ENCODE results near the gene SLC2A4RG.

SLC2A4RG gene

DNA sequence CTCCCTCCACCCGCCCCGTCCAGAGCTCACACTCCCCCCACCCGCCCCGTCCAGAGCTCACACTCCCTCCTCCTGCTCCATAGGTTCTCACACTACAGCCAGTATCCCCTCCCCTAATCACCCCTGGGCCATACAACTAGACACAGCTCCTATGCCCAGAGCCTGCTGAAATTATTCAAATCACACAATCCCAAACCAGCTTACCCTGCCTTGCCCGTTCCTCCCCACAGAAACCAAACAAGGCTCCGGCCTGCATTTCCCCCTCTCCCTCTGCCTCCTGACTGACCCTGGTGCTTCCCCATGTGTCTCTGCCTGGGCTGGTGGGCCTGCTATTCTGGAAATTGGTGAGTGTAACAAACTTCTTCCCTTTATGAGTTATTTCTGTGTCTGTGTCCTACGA lies 18.6 kb downstream of the SLC2A4RG start:
- no peak for DNase-seq
- H3K36me3 Mint-ChIP-seq, result no peaks in the 10 kb centered on the region
- H3K27me3 Mint-ChIP-seq, result peaks cover 0 to 4% of the 10 kb centered on the region in 2 donors
- H3K9me3 Mint-ChIP-seq, result no peaks in the 10 kb centered on the region
- H3K27ac Mint-ChIP-seq, result no peak overlapping the region
- no peaks in the 10 kb centered on the region for H3K4me1 Mint-ChIP-seq
- no peak for ATAC-seq (replicated peaks)
- no peak overlapping the region for H3K4me3 Mint-ChIP-seq

DNA sequence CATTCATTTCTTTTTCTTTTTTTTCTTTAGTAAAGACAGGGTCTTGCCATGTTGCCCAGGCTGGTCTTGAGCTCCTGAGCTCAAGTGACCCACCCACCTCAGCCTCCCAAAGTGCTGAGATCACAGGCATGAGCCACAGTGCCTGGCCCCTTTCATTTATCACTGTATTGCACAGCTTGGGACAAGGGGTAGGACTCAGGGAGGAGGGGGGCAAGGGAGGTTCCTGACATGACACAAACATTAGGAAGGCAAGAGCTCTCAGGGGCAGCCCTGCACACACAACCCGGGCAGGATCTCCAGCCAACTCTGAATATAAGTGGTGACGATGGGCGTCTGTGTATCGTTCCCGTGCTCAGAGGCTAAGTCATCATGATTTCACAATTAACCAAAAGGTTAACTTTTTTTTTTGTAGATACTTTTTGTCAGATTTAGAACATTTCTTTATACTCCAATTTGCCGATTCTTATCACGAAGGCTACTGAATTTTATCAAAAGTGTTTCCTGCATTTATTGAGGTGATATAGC lies 19.9 kb downstream of the SLC2A4RG start:
- ATAC-seq (replicated peaks) (no peak), DNase-seq (no peak)
- Mint-ChIP-seq H3K36me3 (no peaks in the 10 kb centered on the region), H3K9me3 (no peaks in the 10 kb centered on the region), H3K4me3 (no peak overlapping the region), H3K27ac (no peak overlapping the region), H3K27me3 (peaks cover 0 to 4% of the 10 kb centered on the region in 2 donors), H3K4me1 (no peaks in the 10 kb centered on the region)

DNA sequence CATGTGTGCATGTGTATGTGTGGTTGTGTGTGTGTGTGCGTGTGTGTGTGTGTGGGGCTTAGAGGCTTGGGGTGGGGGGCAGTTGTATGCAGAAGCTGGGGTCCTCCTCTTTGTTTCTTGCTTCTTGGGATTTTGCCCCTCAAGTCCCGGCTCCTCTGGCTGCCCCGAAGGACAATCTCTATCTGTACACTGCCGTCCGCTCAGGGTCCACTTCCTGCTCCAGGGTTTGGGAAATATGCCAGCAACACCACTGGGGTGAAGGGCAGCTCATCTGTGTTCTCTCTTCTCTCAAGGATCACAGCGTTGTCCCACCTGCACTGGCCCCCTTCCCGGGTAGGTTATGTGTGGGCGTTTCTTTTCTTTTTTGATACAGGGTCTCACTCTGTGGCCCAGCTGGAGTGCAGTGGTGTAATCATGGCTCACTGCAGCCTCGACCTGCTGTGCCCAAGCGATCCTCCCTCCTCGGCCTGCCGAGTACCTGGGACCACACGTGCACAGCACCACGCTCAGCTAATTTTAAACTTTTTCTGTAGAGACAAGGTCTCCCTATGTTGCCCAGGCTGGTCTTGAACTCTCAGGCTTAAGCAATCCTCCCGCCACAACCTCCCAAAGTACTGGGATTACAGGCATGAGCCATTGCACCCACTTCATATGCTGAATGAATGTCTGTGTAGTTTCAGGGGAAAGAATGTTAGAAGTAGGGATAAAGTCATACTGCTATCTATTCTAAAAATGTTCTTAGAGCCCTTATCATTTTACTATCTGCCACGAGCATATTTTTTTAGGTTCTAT lies 25.7 kb downstream of the SLC2A4RG start:
- peaks cover 5 to 6% of the 10 kb centered on the region in 2 donors for H3K27me3 Mint-ChIP-seq
- H3K27ac Mint-ChIP-seq, result no peak overlapping the region
- peaks cover 2 to 5% of the 10 kb centered on the region in 2 donors for H3K36me3 Mint-ChIP-seq
- no peak overlapping the region for H3K4me3 Mint-ChIP-seq
- no peaks in the 10 kb centered on the region for H3K9me3 Mint-ChIP-seq
- ATAC-seq (replicated peaks) (no peak), DNase-seq (no peak)
- no peaks in the 10 kb centered on the region for H3K4me1 Mint-ChIP-seq

DNA sequence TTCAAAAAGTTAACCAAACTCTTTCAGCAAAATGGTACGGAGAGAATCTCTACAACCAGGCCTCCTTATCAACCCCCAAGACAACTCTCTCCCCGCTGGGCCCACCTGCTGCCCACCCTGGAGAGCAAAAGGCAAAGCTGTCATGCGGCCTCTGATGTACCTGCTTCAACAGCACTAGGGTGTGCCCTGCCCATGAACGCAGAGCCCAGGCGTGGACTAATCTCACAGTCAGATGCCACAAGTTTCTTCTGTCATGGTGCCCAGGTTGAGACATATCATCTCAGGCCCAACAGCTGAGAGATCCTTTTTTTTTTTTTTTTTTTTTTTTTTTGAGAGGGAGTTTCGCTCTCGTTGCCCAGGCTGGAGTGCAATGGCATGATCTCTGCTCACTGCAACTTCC lies 26.3 kb downstream of the SLC2A4RG start:
- no peak overlapping the region for H3K27ac Mint-ChIP-seq
- ATAC-seq (replicated peaks) (no peak), DNase-seq (no peak)
- peaks cover 2 to 5% of the 10 kb centered on the region in 2 donors for H3K36me3 Mint-ChIP-seq
- H3K4me1 Mint-ChIP-seq, result no peaks in the 10 kb centered on the region
- no peak overlapping the region for H3K4me3 Mint-ChIP-seq
- no peaks in the 10 kb centered on the region for H3K9me3 Mint-ChIP-seq
- H3K27me3 Mint-ChIP-seq, result peaks cover 5 to 6% of the 10 kb centered on the region in 2 donors

DNA sequence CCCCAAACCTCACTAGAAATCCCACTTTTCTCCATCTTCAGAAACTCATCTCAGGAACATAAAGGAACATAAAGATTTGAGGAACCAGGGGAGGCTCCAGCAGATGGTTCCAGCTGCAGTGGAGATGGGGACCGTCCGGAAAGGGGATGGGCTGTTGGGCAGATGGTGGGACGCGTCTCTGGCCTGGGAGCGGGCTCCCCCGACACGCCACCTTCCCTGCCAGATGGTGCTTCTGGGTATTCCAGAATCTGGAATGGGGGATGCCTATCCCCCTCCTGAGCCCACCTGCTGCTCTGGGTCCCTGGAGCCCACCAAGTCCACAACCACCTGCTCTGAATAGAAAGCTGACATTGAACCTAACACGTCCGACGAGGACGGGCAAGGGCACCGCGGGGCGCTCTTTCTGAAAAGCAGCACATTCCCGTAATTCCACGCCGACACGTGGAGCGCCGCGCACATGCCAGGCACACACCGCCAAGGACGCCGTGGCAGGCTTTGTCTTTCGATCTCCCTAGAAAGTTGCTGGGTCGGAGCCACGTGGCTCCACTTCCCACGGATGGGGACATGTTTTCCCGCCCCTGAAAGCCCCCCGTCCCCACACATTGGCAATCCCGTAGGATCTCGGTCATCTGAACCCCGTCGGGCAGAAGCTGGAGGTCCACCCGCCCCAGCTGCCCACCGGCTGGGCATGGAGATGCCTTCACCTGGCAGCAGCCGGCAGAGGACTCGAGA lies 27.3 kb downstream of the SLC2A4RG start:
- Mint-ChIP-seq H3K4me1 (no peaks in the 10 kb centered on the region), H3K4me3 (no peak overlapping the region), H3K9me3 (no peaks in the 10 kb centered on the region), H3K27ac (no peak overlapping the region), H3K27me3 (peaks cover 5 to 6% of the 10 kb centered on the region in 2 donors), H3K36me3 (peaks cover 2 to 5% of the 10 kb centered on the region in 2 donors)
- DNase-seq (no peak), ATAC-seq (replicated peaks) (no peak)

DNA sequence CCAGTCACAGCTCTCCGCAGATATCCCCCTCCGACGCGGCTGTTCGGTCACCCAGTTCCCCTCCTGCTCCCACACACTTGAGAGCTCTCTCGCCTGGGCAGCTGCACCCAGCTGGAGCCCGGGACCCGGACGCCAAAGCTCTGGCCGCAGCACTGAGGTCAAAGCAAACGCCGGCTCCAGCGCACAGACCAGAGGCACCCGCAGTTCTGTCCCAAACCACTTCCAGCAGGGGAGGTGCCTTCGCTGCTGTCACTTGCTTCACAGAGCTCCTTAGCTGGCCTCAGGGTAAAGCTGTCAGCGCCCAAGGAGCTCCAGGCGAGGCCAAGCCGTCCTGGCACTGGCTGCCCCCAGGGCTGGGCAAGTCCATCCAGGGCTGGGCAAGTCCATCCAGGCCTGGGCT lies 27.9 kb downstream of the SLC2A4RG start:
- ATAC-seq (replicated peaks) (no peak), DNase-seq (no peak)
- no peaks in the 10 kb centered on the region for H3K9me3 Mint-ChIP-seq
- no peak overlapping the region for H3K4me3 Mint-ChIP-seq
- H3K27ac Mint-ChIP-seq, result no peak overlapping the region
- peaks cover 2 to 5% of the 10 kb centered on the region in 2 donors for H3K36me3 Mint-ChIP-seq
- no peaks in the 10 kb centered on the region for H3K4me1 Mint-ChIP-seq
- H3K27me3 Mint-ChIP-seq, result peaks cover 5 to 6% of the 10 kb centered on the region in 2 donors

DNA sequence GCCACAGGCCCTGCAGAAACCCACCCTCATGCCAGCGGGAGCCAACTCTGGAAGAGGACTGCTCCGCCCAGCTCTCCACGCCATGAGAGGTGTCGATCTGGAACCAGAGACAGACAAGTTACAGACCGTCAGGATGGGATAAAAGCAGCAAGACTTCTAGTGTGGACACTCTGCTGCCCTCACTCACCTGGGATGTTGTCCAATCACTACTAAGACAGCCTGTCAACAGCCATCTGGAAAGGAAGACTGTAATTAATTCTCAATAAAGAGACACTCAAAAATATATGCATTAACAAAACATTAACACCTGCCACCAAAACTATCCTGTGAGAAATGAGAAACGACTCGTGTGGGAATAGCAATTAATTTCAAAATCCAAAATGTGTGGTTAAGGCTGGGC lies 28.3 kb downstream of the SLC2A4RG start:
- Mint-ChIP-seq H3K36me3 (peaks cover 2 to 5% of the 10 kb centered on the region in 2 donors), H3K9me3 (no peaks in the 10 kb centered on the region), H3K4me1 (no peaks in the 10 kb centered on the region), H3K27me3 (peaks cover 5 to 6% of the 10 kb centered on the region in 2 donors), H3K27ac (no peak overlapping the region), H3K4me3 (no peak overlapping the region)
- ATAC-seq (replicated peaks) (no peak), DNase-seq (no peak)

DNA sequence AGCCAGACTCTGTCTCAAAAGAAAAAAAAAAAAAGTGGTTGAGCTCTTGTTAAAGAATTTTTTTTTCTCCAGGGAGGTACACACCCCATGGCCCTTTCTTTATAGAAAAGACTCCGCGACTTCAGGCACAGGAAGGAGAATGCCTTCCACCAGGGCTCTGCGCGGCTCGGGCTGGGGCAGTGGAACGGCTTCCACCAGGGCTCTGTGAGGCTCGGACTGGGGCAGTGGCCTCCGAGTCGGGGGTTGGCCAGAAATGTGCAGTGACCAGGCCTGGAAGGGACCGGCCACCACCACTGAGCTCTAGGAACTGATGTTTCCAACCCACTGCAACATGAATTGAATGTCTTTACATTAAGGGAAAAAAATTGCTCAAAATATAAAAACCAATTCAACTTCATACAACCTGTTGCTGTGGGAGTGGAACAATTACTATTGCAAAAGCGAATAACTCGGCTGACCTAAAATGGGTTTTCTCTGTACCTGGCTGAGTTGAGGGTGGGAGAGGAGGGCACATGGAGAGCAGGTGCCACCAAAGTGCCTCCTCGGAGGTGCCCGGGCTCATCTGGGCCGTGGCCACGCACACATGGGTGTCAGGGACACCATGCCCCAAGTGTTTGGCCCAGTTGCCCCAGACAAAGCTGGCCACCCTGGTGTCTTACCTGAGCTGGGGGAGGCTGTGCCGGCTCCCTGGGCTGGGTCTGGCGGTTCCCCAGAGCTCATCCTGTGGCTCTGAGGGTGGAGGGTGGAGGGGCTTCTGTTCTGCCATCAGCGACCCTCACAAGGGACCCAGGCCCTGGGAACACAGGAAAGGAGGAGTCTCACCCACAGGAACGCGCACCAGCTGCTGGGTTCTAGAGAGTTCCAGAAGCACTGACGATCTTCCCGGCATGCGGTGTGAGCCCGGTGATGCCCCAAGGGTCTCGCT lies 29.3 kb downstream of the SLC2A4RG start:
- peaks cover 5 to 6% of the 10 kb centered on the region in 2 donors for H3K27me3 Mint-ChIP-seq
- H3K36me3 Mint-ChIP-seq, result peaks cover 2 to 5% of the 10 kb centered on the region in 2 donors

DNA sequence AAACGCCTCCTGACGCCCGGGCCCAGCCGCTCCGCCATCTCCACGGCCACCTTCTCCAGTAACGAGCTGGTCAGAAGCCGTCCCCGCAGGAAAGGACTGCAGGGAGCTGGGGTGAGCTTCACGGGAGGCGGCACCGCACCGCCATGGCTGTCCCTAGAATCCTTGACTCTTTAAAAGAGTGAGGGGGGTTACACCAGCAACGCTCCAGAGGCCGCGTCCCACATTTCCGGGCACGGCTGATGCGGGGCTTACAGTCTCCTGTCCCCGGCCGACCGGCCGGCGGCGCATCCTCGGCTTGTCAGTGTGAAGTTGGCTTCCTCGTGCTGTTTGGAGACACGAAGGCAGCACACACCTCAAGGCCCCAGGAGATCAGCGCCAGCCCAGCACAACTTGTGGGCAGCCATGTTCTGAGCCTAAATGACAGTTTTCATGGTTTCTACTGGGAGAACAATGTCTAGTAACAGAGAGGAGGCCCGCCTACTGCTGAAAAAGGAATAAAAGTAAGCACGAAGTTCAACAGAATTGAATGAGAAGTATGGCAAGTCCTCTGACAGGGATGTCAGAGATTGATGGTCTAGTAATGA lies 30.4 kb downstream of the SLC2A4RG start:
- ATAC-seq (replicated peaks), result no peak

More for the DNA sequence above, 29.3 kb downstream of the SLC2A4RG start:
- ATAC-seq (replicated peaks) (no peak), DNase-seq (no peak)
- H3K4me3 Mint-ChIP-seq, result no peak overlapping the region
- H3K27ac Mint-ChIP-seq, result no peak overlapping the region
- no peaks in the 10 kb centered on the region for H3K9me3 Mint-ChIP-seq
- H3K4me1 Mint-ChIP-seq, result peaks cover 0 to 2% of the 10 kb centered on the region in 2 donors

DNA sequence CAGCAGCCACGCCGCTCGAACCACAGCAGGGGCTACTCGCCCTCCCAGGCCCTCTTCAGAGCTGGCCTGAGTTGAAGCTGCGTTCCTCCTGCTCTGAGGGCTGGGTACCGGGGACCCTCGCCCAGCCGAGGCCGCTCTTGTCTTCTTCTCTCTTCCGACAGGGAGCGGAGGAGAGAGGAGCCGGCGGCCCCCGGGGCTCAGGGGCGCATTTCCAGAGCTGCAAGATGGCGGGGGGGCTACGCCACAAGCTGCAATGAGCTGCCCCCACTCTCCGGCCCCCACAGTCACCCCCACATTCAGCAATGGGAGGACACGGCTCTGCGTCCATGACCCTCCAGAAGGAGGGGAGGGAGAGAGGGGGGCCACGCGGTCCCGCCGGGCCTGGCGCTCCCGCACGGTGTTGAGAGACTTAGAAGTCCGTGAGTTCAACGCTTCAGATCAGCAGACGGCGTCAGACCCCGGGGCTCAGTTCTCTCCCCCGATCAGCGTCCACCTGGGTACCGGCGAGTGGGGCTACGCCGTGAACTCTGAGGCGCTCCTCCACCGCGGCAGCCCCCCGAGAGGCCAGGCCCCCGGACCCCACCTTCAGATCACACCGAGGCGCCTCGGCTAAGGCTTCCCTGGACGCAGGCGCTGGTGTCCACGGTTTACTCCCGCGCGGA lies 31.6 kb downstream of the SLC2A4RG start:
- ATAC-seq (replicated peaks) (no peak), DNase-seq (no peak)
- H3K27me3 Mint-ChIP-seq, result peaks cover 0 to 3% of the 10 kb centered on the region in 2 donors
- H3K9me3 Mint-ChIP-seq, result no peaks in the 10 kb centered on the region
- peaks cover 3 to 7% of the 10 kb centered on the region in 2 donors for H3K36me3 Mint-ChIP-seq
- H3K4me3 Mint-ChIP-seq, result no peak overlapping the region
- no peak overlapping the region for H3K27ac Mint-ChIP-seq
- peaks cover 4 to 5% of the 10 kb centered on the region in 2 donors for H3K4me1 Mint-ChIP-seq

More for the DNA sequence above, 30.4 kb downstream of the SLC2A4RG start:
- Mint-ChIP-seq H3K27me3 (peaks cover 4 to 8% of the 10 kb centered on the region in 2 donors), H3K4me1 (peaks cover 0 to 2% of the 10 kb centered on the region in 2 donors), H3K36me3 (peaks cover 2 to 5% of the 10 kb centered on the region in 2 donors), H3K9me3 (no peaks in the 10 kb centered on the region), H3K27ac (no peak overlapping the region), H3K4me3 (no peak overlapping the region)
- DNase-seq, result no peak

DNA sequence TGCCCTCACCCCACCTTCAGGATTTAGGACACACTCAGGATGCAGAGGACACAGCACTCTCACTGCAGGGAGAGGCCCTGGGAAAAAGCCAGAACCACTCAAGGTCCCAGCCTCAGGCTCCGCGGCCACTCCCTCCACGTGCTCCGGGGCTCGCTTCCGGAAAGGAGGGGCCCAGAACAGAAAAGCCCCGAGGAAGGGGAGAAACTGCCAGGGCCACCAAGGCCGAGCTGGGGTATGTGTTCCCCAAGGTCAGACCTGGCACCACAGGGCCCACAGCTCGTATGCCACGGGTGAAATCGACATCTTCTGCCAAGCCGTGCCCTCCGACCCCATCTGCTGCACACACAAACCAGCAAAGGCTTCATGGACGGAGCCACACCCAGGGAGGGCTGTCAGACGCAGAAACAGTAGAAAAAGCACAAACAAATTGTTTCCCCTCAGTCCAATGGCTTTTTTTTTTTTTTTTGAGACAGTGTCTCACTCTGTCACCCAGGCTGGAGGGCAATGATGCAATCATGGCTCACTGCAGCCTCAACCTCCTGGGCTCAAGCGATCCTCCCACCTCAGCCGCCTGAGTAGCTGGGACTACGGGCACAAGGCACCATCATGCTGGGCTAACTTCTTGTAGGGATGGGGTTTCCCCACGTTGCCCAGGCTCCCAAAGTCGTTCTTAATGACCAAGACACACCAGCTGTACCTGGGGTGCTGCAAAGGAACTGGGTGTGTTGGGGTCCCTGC lies 33.4 kb downstream of the SLC2A4RG start:
- Mint-ChIP-seq H3K9me3 (no peaks in the 10 kb centered on the region), H3K4me3 (no peak overlapping the region), H3K27ac (no peak overlapping the region), H3K36me3 (peaks cover 3 to 7% of the 10 kb centered on the region in 2 donors), H3K27me3 (peaks cover 0 to 3% of the 10 kb centered on the region in 2 donors), H3K4me1 (peaks cover 4 to 5% of the 10 kb centered on the region in 2 donors)
- no peak for DNase-seq
- peak in 1 of 2 donors; percentile 25 for ATAC-seq (replicated peaks)

DNA sequence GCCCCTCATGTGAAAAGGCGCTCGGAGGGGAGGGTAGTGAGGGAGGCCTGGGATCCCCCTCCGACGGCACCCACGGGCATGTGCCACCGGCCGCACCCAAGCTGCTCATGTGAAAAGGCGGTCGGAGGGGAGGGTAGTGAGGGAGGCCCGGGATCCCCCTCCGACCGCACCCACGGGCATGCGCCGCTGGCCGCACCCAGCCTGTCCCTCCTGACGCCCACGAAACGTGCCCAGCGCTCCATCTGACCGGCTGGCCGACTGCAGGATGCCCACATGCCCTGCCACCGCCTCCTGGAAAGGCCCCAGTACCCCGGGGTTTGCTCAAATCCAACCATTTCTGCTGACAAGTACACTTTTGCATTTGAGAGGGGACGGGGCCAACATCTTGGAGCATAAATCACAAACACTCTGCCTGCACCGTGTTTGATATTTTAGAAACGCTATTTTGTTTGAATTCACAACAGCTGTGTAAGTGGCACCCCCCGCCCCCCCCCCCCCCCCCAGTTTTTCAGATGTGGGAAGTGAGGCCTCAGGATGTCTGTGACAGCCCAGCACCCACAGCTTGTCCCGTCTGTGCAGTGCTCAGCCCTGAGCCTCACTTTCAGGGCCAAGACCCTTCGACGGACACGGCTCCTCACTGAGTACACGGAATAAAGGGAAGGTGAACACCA lies 34.1 kb downstream of the SLC2A4RG start:
- peaks cover 3 to 7% of the 10 kb centered on the region in 2 donors for H3K36me3 Mint-ChIP-seq
- DNase-seq, result no peak
- no peak overlapping the region for H3K27ac Mint-ChIP-seq
- H3K4me1 Mint-ChIP-seq, result peaks cover 4 to 5% of the 10 kb centered on the region in 2 donors
- peaks cover 0 to 3% of the 10 kb centered on the region in 2 donors for H3K27me3 Mint-ChIP-seq
- no peak for ATAC-seq (replicated peaks)
- no peaks in the 10 kb centered on the region for H3K9me3 Mint-ChIP-seq
- H3K4me3 Mint-ChIP-seq, result no peak overlapping the region
